GM23338 (cell line): ENCODE results near the gene GNAZ. TPM values are rescaled to one million over a fixed set of nuclear protein-coding genes. Genes with fewer than 3 reads are reported as not detected.

Experiments used
- EZH2phosphoT487 ChIP-seq: fragments of 200-600 bp; sonication (generic); IDR thresholded peaks from one replicate; pipeline ENCODE4 v1.8.1; 2018; ENCODE audit warnings: antibody characterized with exemption; ENCODE audit not compliant: unreplicated experiment
- JUNB ChIP-seq: IDR thresholded peaks from one replicate; pipeline ENCODE4 v1.6.1; 2016; ENCODE audit warnings: antibody characterized with exemption; ENCODE audit not compliant: unreplicated experiment
- POLR2AphosphoS5 ChIP-seq: IDR thresholded peaks from 2 replicates; pipeline ENCODE4 v1.6.1; 2016; ENCODE audit warnings: antibody characterized with exemption, low read depth
- STAT1 ChIP-seq: IDR thresholded peaks from one replicate; pipeline ENCODE4 v1.6.1; 2016; ENCODE audit warnings: antibody characterized with exemption; ENCODE audit not compliant: unreplicated experiment
- ZNF114 ChIP-seq: fragments of 250-450 bp; sonication (Bioruptor Pico); IDR thresholded peaks from 2 replicates; pipeline ENCODE4 v1.5.0; 2020; ENCODE audit warnings: mild to moderate bottlenecking, moderate library complexity
- polyA plus RNA-seq: library from polyadenylated mRNA; unstranded; fragments of >200 nt; fragmentation: Nextera tagmentation; extraction: Ambion mirVana; gene quantifications from 2 replicates; pipeline ENCODE4 v1.2.1, GENCODE V29; 2016
- total RNA-seq: library from RNA; depleted of rRNA; stranded (reverse); fragments of >200 nt; shearing (Covaris generic); gene quantifications from 2 replicates; pipeline ENCODE4 v1.2.3, GENCODE V29; 2014
- TF ChIP-seq, protein P1 (sequence below): fragments of 250-450 bp; sonication (Bioruptor Pico); IDR thresholded peaks from 2 replicates; pipeline ENCODE4 v1.5.0; 2020; ENCODE audit warnings: mild to moderate bottlenecking, moderate library complexity
- TF ChIP-seq, protein P2 (sequence below): IDR thresholded peaks from 2 replicates; pipeline ENCODE4 v1.6.1; 2016; ENCODE audit warnings: antibody characterized with exemption
- TF ChIP-seq, protein P3 (sequence below): IDR thresholded peaks from one replicate; pipeline ENCODE4 v1.6.1; 2018; ENCODE audit warnings: antibody characterized with exemption; ENCODE audit not compliant: unreplicated experiment

Gene GNAZ
- total and polyA plus RNA-seq, 2 experiments from 2014 or later = 2.9 to 11.1 TPM

DNA sequence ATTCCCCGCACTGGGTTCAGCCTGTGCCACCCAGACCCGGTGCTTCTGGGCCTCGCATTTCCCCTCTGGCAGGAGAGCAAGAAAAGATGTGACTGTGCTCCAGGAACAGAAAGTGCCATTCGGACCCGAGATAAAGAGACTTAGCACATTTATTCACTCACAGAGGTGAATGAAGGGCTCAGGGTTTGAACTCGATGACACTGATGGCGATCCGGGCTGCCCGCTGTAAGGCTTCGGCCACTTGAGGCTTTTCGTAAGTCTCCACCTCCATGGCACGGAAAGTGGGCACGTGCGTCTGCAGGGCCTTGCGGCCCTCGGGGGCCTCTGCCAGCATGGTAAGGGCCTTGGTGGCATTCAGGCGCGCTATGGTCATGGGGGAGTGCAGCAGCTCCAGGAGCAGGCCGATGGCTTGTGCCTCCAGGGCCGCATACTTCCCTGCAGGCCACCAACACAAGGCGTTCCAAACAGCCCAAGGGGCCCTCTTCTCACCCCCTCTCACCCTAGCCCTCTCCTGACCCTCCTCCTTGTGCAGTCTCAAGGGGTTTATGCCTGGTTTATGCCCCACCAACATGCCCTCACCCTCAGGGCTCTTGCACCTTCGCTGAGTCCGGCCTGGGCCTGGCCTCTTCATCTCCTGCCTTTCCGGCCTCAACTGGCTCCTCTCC is 10.9 kb upstream of the GNAZ start (continued):
- TF ChIP-seq, protein P1, sequence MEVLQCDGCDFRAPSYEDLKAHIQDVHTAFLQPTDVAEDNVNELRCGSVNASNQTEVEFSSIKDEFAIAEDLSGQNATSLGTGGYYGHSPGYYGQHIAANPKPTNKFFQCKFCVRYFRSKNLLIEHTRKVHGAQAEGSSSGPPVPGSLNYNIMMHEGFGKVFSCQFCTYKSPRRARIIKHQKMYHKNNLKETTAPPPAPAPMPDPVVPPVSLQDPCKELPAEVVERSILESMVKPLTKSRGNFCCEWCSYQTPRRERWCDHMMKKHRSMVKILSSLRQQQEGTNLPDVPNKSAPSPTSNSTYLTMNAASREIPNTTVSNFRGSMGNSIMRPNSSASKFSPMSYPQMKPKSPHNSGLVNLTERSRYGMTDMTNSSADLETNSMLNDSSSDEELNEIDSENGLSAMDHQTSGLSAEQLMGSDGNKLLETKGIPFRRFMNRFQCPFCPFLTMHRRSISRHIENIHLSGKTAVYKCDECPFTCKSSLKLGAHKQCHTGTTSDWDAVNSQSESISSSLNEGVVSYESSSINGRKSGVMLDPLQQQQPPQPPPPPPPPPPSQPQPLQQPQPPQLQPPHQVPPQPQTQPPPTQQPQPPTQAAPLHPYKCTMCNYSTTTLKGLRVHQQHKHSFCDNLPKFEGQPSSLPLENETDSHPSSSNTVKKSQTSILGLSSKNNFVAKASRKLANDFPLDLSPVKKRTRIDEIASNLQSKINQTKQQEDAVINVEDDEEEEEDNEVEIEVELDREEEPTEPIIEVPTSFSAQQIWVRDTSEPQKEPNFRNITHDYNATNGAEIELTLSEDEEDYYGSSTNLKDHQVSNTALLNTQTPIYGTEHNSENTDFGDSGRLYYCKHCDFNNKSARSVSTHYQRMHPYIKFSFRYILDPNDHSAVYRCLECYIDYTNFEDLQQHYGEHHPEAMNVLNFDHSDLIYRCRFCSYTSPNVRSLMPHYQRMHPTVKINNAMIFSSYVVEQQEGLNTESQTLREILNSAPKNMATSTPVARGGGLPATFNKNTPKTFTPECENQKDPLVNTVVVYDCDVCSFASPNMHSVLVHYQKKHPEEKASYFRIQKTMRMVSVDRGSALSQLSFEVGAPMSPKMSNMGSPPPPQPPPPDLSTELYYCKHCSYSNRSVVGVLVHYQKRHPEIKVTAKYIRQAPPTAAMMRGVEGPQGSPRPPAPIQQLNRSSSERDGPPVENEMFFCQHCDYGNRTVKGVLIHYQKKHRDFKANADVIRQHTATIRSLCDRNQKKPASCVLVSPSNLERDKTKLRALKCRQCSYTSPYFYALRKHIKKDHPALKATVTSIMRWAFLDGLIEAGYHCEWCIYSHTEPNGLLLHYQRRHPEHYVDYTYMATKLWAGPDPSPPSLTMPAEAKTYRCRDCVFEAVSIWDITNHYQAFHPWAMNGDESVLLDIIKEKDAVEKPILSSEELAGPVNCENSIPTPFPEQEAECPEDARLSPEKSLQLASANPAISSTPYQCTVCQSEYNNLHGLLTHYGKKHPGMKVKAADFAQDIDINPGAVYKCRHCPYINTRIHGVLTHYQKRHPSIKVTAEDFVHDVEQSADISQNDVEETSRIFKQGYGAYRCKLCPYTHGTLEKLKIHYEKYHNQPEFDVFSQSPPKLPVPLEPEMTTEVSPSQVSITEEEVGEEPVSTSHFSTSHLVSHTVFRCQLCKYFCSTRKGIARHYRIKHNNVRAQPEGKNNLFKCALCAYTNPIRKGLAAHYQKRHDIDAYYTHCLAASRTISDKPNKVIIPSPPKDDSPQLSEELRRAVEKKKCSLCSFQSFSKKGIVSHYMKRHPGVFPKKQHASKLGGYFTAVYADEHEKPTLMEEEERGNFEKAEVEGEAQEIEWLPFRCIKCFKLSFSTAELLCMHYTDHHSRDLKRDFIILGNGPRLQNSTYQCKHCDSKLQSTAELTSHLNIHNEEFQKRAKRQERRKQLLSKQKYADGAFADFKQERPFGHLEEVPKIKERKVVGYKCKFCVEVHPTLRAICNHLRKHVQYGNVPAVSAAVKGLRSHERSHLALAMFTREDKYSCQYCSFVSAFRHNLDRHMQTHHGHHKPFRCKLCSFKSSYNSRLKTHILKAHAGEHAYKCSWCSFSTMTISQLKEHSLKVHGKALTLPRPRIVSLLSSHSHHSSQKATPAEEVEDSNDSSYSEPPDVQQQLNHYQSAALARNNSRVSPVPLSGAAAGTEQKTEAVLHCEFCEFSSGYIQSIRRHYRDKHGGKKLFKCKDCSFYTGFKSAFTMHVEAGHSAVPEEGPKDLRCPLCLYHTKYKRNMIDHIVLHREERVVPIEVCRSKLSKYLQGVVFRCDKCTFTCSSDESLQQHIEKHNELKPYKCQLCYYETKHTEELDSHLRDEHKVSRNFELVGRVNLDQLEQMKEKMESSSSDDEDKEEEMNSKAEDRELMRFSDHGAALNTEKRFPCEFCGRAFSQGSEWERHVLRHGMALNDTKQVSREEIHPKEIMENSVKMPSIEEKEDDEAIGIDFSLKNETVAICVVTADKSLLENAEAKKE = no peak
- TF ChIP-seq STAT1 (no peak), ZNF114 (CRISPR knock-in tag) (no peak), EZH2phosphoT487 (no peak), POLR2AphosphoS5 (no peak), JUNB (no peak)
- TF ChIP-seq, protein P2, sequence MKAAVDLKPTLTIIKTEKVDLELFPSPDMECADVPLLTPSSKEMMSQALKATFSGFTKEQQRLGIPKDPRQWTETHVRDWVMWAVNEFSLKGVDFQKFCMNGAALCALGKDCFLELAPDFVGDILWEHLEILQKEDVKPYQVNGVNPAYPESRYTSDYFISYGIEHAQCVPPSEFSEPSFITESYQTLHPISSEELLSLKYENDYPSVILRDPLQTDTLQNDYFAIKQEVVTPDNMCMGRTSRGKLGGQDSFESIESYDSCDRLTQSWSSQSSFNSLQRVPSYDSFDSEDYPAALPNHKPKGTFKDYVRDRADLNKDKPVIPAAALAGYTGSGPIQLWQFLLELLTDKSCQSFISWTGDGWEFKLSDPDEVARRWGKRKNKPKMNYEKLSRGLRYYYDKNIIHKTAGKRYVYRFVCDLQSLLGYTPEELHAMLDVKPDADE = no peak
- TF ChIP-seq, protein P3, sequence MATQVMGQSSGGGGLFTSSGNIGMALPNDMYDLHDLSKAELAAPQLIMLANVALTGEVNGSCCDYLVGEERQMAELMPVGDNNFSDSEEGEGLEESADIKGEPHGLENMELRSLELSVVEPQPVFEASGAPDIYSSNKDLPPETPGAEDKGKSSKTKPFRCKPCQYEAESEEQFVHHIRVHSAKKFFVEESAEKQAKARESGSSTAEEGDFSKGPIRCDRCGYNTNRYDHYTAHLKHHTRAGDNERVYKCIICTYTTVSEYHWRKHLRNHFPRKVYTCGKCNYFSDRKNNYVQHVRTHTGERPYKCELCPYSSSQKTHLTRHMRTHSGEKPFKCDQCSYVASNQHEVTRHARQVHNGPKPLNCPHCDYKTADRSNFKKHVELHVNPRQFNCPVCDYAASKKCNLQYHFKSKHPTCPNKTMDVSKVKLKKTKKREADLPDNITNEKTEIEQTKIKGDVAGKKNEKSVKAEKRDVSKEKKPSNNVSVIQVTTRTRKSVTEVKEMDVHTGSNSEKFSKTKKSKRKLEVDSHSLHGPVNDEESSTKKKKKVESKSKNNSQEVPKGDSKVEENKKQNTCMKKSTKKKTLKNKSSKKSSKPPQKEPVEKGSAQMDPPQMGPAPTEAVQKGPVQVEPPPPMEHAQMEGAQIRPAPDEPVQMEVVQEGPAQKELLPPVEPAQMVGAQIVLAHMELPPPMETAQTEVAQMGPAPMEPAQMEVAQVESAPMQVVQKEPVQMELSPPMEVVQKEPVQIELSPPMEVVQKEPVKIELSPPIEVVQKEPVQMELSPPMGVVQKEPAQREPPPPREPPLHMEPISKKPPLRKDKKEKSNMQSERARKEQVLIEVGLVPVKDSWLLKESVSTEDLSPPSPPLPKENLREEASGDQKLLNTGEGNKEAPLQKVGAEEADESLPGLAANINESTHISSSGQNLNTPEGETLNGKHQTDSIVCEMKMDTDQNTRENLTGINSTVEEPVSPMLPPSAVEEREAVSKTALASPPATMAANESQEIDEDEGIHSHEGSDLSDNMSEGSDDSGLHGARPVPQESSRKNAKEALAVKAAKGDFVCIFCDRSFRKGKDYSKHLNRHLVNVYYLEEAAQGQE = no peak
